GM19043 (cell line): ENCODE measurements around the gene ADORA2B.
"Not testable (repeated sequence)": the region's sequence is repeated elsewhere in the genome, so short reads cannot be mapped to it uniquely, and the experiment has no call there.

Experiments
- ATAC-seq: cut with Tn5 transposase; IDR thresholded peaks from one replicate; pipeline ENCODE4 v1.9.1; 2021; ENCODE audit warnings: low read depth; ENCODE audit not compliant: unreplicated experiment

The ADORA2B gene

GRCh38 chr17:15921640-15922039 lies 23.3 kb upstream of the ADORA2B start:
- ATAC-seq = no peak

GRCh38 chr17:15922586-15922985 lies 22.3 kb upstream of the ADORA2B start:
- no peak for ATAC-seq

- no peak for ATAC-seq
Observed at GRCh38 chr17:15926039-15926740, 18.7 kb upstream of the ADORA2B start.

GRCh38 chr17:15928286-15928785 lies 16.6 kb upstream of the ADORA2B start:
- ATAC-seq = no peak

GRCh38 chr17:15929941-15930340 lies 15.0 kb upstream of the ADORA2B start:
- no peak for ATAC-seq

- no peak for ATAC-seq
Observed at GRCh38 chr17:15930426-15930825, 14.5 kb upstream of the ADORA2B start.

GRCh38 chr17:15931394-15931793 lies 13.5 kb upstream of the ADORA2B start:
- ATAC-seq = no peak

GRCh38 chr17:15934866-15935265 lies 10.1 kb upstream of the ADORA2B start:
- no peak for ATAC-seq

GRCh38 chr17:15935891-15936290 lies 9.0 kb upstream of the ADORA2B start:
- no peak for ATAC-seq

GRCh38 chr17:15936481-15936880 lies 8.4 kb upstream of the ADORA2B start:
- not testable (repeated sequence) for ATAC-seq

GRCh38 chr17:15941781-15942180 lies 3.1 kb upstream of the ADORA2B start:
- no peak for ATAC-seq

- no peak for ATAC-seq
Observed at GRCh38 chr17:15942207-15942833, 2.6 kb upstream of the ADORA2B start.

- no peak for ATAC-seq
Observed at GRCh38 chr17:15943971-15944758, 765 bp upstream of the ADORA2B start.

GRCh38 chr17:15945527-15946191 lies 729 bp downstream of the ADORA2B start:
- no peak for ATAC-seq

- no peak for ATAC-seq
Observed at GRCh38 chr17:15946611-15947120, 1.7 kb downstream of the ADORA2B start.

GRCh38 chr17:15947271-15947670 lies 2.3 kb downstream of the ADORA2B start:
- ATAC-seq = no peak

GRCh38 chr17:15947976-15948752 lies 3.2 kb downstream of the ADORA2B start:
- ATAC-seq = no peak

- no peak for ATAC-seq
Observed at GRCh38 chr17:15951368-15952047, 6.6 kb downstream of the ADORA2B start.

GRCh38 chr17:15952048-15952532 lies 7.2 kb downstream of the ADORA2B start:
- no peak for ATAC-seq
